OCI-LY1 (cell line): ENCODE data around the gene WDR26.
"Not testable (repeated sequence)": the region's sequence is repeated elsewhere in the genome, so short reads cannot be mapped to it uniquely, and the experiment has no call there.

Source experiments
- H2AFZ ChIP-seq: fragments of 200-600 bp; sonication (generic), shearing (Covaris generic); 2 replicates; pipeline ENCODE4 v1.6.0; 2014; ENCODE audit warnings: antibody characterized with exemption, mild to moderate bottlenecking, low read length
- H3F3A ChIP-seq: fragments of 200-600 bp; sonication (generic), shearing (Covaris generic); 2 replicates; pipeline ENCODE4 v1.6.0; 2014; ENCODE audit warnings: mild to moderate bottlenecking, antibody characterized with exemption, low read length, moderate library complexity; ENCODE audit not compliant: insufficient read depth
- H3K27ac ChIP-seq: fragments of 200-600 bp; sonication (generic); 2 replicates; pipeline ENCODE4 v1.5.1; 2014; ENCODE audit warnings: low read length, mixed run types, mild to moderate bottlenecking, low read depth; ENCODE audit not compliant: poor library complexity, severe bottlenecking
- H3K27me3 ChIP-seq: fragments of 200-600 bp; sonication (generic); 2 replicates; pipeline ENCODE4 v1.6.0; 2014; ENCODE audit warnings: antibody characterized with exemption, mild to moderate bottlenecking, low read length, moderate library complexity; ENCODE audit not compliant: insufficient read depth
- H3K36me3 ChIP-seq: fragments of 200-600 bp; sonication (generic); 2 replicates; pipeline ENCODE4 v1.6.1; 2014; ENCODE audit warnings: mild to moderate bottlenecking, antibody characterized with exemption, low read length, moderate library complexity, mixed read lengths; ENCODE audit not compliant: insufficient read depth
- H3K4me1 ChIP-seq: fragments of 200-600 bp; sonication (generic); 2 replicates; pipeline ENCODE4 v1.5.1; 2014; ENCODE audit warnings: mild to moderate bottlenecking, low read length, moderate library complexity; ENCODE audit not compliant: insufficient read depth, severe bottlenecking
- H3K4me2 ChIP-seq: fragments of 200-600 bp; sonication (generic), shearing (Covaris generic); 2 replicates; pipeline ENCODE4 v1.6.1; 2014; ENCODE audit warnings: low read length
- H3K4me3 ChIP-seq: fragments of 200-600 bp; sonication (generic); 2 replicates; pipeline ENCODE4 v1.5.1; 2014; ENCODE audit warnings: low read length, low read depth, mild to moderate bottlenecking, mixed read lengths; ENCODE audit not compliant: poor library complexity, severe bottlenecking
- H3K79me2 ChIP-seq: fragments of 200-600 bp; shearing (Covaris generic); 2 replicates; pipeline ENCODE4 v1.6.1; 2016; ENCODE audit warnings: mixed run types, low read length, mixed read lengths; ENCODE audit not compliant: insufficient read depth
- H3K9ac ChIP-seq: fragments of 200-600 bp; sonication (generic), shearing (Covaris generic); 2 replicates; pipeline ENCODE4 v1.6.1; 2014; ENCODE audit warnings: mild to moderate bottlenecking, low read length, mixed read lengths
- H3K9me2 ChIP-seq: fragments of 200-600 bp; sonication (generic), shearing (Covaris generic); 2 replicates; pipeline ENCODE4 v1.6.1; 2014; ENCODE audit warnings: low read depth, mild to moderate bottlenecking, low read length, mixed read lengths
- H3K9me3 ChIP-seq: fragments of 200-600 bp; shearing (Covaris generic); 2 replicates; pipeline ENCODE4 v1.6.1; 2014; ENCODE audit warnings: low read length, mixed read lengths
- H4K20me1 ChIP-seq: fragments of 200-600 bp; sonication (generic), shearing (Covaris generic); 2 replicates; pipeline ENCODE4 v1.6.0; 2016; ENCODE audit warnings: mild to moderate bottlenecking, low read length; ENCODE audit not compliant: insufficient read depth
- EZH2 ChIP-seq: fragments of 200-600 bp; sonication (generic), shearing (Covaris generic); IDR thresholded peaks from 2 replicates; pipeline ENCODE4 v1.8.0; 2017; ENCODE audit warnings: borderline replicate concordance, mixed run types, mild to moderate bottlenecking, antibody characterized with exemption, low read length, moderate library complexity, mixed read lengths
- TF ChIP-seq, protein P1 (sequence below): fragments of 200-600 bp; sonication (generic), shearing (Covaris generic); IDR thresholded peaks from 2 replicates; pipeline ENCODE4 v1.5.1; 2017; ENCODE audit warnings: mild to moderate bottlenecking, antibody characterized with exemption, low read length, moderate library complexity, mixed read lengths

The WDR26 gene

DNA sequence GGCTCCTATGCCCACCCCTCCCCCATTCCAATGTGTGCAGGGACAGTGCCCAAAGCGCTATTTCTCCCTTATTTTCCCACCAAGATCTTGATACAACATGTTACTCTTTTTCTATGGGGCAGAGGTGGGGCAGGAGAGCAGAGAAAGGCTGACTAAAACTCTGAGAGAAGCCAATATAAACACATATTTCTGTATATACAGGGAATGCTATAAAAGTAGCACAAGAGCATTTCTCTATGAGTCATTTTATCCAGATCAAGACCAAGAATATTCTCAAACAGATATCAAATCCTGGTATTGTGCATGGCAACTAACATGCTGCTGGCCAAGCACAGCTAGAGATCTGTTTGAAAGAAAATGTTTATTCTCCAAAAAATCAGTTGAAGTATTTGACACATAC, 7.3 kb downstream of the WDR26 start:
- H3K4me2 ChIP-seq, result no peak overlapping the region
- no peak overlapping the region for H3K27ac ChIP-seq
- H3K4me1 ChIP-seq, result peaks cover 22% of the 10 kb centered on the region
- H3K4me3 ChIP-seq, result no peak overlapping the region
- H2AFZ ChIP-seq, result no peak overlapping the region
- no peaks in the 10 kb centered on the region for H3K9me3 ChIP-seq
- no peaks in the 10 kb centered on the region for H3F3A ChIP-seq
- TF ChIP-seq EZH2, result no peak
- TF ChIP-seq, protein P1, sequence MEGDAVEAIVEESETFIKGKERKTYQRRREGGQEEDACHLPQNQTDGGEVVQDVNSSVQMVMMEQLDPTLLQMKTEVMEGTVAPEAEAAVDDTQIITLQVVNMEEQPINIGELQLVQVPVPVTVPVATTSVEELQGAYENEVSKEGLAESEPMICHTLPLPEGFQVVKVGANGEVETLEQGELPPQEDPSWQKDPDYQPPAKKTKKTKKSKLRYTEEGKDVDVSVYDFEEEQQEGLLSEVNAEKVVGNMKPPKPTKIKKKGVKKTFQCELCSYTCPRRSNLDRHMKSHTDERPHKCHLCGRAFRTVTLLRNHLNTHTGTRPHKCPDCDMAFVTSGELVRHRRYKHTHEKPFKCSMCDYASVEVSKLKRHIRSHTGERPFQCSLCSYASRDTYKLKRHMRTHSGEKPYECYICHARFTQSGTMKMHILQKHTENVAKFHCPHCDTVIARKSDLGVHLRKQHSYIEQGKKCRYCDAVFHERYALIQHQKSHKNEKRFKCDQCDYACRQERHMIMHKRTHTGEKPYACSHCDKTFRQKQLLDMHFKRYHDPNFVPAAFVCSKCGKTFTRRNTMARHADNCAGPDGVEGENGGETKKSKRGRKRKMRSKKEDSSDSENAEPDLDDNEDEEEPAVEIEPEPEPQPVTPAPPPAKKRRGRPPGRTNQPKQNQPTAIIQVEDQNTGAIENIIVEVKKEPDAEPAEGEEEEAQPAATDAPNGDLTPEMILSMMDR, result no peak
- no peaks in the 10 kb centered on the region for H3K27me3 ChIP-seq
- H4K20me1 ChIP-seq, result no peaks in the 10 kb centered on the region
- H3K79me2 ChIP-seq, result peaks cover 37% of the 10 kb centered on the region
- peaks cover 78% of the 10 kb centered on the region for H3K36me3 ChIP-seq
- no peaks in the 10 kb centered on the region for H3K9me2 ChIP-seq
- no peak overlapping the region for H3K9ac ChIP-seq

DNA sequence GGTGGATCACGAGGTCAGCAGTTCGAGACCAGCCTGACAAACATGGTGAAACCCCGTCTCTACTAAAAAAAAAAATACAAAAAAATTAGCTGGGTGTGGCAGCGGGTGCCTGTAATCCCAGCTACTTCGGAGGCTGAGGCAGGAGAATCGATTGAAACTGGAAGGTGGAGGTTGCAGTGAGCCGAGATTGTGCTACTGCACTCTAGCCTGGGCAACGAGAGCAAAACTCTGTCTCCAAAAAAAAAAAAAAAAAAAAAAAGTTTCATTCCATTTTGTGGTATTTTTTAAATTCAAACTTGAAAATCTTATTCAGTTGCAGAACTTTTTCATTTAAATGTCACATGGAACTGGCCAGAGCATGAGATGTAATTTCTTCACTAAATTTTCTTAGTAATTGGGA, 7.7 kb downstream of the WDR26 start:
- not testable (repeated sequence) for H3F3A ChIP-seq, H3K9ac ChIP-seq, H3K9me2 ChIP-seq, H3K9me3 ChIP-seq, H3K4me3 ChIP-seq, H3K4me2 ChIP-seq, H2AFZ ChIP-seq, H3K27ac ChIP-seq, H3K27me3 ChIP-seq, H4K20me1 ChIP-seq
- Histone ChIP-seq H3K4me1 (peaks cover 17% of the 10 kb centered on the region), H3K36me3 (peaks cover 82% of the 10 kb centered on the region), H3K79me2 (peaks cover 32% of the 10 kb centered on the region)

DNA sequence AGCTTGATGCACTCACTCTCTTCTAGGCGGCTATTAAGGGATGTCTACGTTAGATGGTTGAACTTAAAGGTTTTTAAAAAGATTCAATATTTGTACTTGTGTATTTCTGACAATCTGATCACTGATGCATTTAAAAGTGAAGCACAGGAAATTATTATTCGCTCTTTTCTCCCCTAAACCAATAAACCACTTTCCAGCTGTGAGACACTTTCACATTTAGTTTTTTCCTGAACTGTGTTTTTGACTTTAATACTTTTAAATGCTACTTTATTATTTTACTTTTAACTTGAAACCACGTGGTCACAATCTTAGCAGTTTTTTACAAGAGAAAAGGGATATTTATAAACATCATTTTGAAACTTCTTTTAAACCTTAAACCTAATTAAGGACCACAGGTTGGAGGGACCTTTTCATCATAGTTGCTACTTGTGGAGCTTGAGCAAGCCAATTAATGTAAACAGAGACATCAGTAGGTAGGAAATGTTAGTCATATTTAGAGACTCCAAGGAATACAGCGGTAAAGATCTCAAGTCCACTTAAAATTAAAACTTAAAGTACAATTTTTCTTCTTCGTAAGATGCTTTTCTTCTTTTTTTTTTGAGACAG, 9.2 kb downstream of the WDR26 start:
- Histone ChIP-seq H3K4me3 (no peak overlapping the region), H3K27ac (no peak overlapping the region), H3K36me3 (peaks cover 85% of the 10 kb centered on the region), H3F3A (no peaks in the 10 kb centered on the region), H3K4me2 (no peak overlapping the region), H4K20me1 (no peaks in the 10 kb centered on the region), H3K9me2 (no peaks in the 10 kb centered on the region), H3K27me3 (no peaks in the 10 kb centered on the region), H3K9ac (no peak overlapping the region), H3K79me2 (peaks cover 23% of the 10 kb centered on the region), H3K4me1 (peaks cover 2% of the 10 kb centered on the region), H3K9me3 (no peaks in the 10 kb centered on the region), H2AFZ (no peak overlapping the region)
- no peak for TF ChIP-seq EZH2
- TF ChIP-seq, protein P1, result no peak

DNA sequence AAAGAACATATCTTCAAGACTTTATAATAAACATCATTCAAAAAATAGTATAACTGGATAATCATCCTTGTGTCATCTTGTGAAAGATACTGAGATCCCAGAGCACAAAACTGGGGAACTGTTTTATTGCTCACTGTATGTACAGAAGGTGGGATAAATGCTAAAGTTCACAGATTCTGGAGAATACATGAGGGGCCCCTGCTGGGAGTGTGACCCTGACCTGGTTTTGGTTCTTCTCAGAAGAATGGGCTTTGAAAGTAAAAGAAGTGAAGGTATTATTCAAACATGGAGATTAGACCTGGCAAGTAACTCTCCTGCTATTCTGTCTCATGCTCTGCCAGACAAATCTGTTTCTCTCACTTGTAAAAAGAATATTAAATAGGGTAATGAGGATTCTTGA, 14.5 kb downstream of the WDR26 start:
- Histone ChIP-seq H3K27ac (no peak overlapping the region), H4K20me1 (no peaks in the 10 kb centered on the region), H3K4me2 (no peak overlapping the region), H3F3A (no peaks in the 10 kb centered on the region), H3K36me3 (peaks cover 94% of the 10 kb centered on the region), H3K9ac (no peak overlapping the region), H3K79me2 (no peaks in the 10 kb centered on the region), H2AFZ (no peak overlapping the region), H3K9me3 (no peaks in the 10 kb centered on the region), H3K9me2 (no peaks in the 10 kb centered on the region), H3K4me1 (no peaks in the 10 kb centered on the region), H3K4me3 (no peak overlapping the region), H3K27me3 (no peaks in the 10 kb centered on the region)
- TF ChIP-seq, protein P1, result no peak
- no peak for TF ChIP-seq EZH2
